OCI-LY7 (cell line): ENCODE measurements around the gene HCFC1R1.

Experiments used
- EZH2phosphoT487 ChIP-seq: fragments of 200-600 bp; sonication (generic); IDR thresholded peaks from 2 replicates; pipeline ENCODE4 v1.6.1; 2018; ENCODE audit warnings: low read depth, borderline replicate concordance, mild to moderate bottlenecking, mixed run types, antibody characterized with exemption, low read length, moderate library complexity, mixed read lengths
- TF ChIP-seq, protein P1 (sequence below): fragments of 200-600 bp; sonication (generic); conservative IDR thresholded peaks from 2 replicates; pipeline ENCODE4 v1.5.1; 2014; ENCODE audit warnings: mild to moderate bottlenecking, antibody characterized with exemption, low read length, moderate library complexity, mixed read lengths

DNA sequence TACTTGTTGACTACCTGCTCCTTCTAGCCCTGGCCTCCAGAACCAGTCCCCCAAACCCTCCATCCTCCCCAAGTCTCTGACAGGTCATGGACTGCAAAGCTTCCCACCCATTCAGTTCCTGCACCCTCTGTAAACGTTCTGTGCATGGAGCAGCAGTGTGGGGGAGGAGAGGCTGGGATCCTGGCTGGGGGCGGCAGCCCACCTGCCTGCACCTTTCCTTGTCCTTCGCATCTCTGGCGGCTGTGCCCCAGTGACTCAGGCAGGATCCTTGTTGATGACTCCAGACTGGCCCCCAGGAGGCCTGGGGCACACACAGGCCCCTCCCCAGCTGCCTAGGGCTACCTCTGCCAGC is 41.9 kb downstream of the HCFC1R1 start:
- TF ChIP-seq EZH2phosphoT487, result no peak
- TF ChIP-seq, protein P1, sequence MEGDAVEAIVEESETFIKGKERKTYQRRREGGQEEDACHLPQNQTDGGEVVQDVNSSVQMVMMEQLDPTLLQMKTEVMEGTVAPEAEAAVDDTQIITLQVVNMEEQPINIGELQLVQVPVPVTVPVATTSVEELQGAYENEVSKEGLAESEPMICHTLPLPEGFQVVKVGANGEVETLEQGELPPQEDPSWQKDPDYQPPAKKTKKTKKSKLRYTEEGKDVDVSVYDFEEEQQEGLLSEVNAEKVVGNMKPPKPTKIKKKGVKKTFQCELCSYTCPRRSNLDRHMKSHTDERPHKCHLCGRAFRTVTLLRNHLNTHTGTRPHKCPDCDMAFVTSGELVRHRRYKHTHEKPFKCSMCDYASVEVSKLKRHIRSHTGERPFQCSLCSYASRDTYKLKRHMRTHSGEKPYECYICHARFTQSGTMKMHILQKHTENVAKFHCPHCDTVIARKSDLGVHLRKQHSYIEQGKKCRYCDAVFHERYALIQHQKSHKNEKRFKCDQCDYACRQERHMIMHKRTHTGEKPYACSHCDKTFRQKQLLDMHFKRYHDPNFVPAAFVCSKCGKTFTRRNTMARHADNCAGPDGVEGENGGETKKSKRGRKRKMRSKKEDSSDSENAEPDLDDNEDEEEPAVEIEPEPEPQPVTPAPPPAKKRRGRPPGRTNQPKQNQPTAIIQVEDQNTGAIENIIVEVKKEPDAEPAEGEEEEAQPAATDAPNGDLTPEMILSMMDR, result no peak
